ENCODE measurements around the gene SPTLC3. TPM values are rescaled to one million over a fixed set of nuclear protein-coding genes. Genes with fewer than 3 reads are reported as not detected.

SPTLC3 gene
- polyA plus RNA-seq, 1 of the 3 experiments (the other 2 are of a cell fraction) = 0.02 TPM

- TF ChIP-seq USF2 (IDR thresholded peaks at IDR 0.05; ENCODE audit: borderline replicate concordance, low read depth, low read length) (no peak), MXI1 (IDR thresholded peaks at IDR 0.05; ENCODE audit: low read depth, low read length) (no peak), NRF1 (IDR thresholded peaks at IDR 0.05; ENCODE audit: low read depth, low read length) (no peak), EZH2phosphoT487 (IDR thresholded peaks at IDR 0.05; ENCODE audit: borderline replicate concordance, low read depth) (no peak), EP300 (IDR thresholded peaks at IDR 0.05; ENCODE audit: borderline replicate concordance in 1 of 2, low read depth in 1 of 2, low read length in 1 of 2) (no peak), GATA2 (CRISPR knock-in tag; IDR thresholded peaks at IDR 0.05) (no peak), TCF12 (IDR thresholded peaks at IDR 0.05) (no peak), FOXJ3 (CRISPR knock-in tag; IDR thresholded peaks at IDR 0.05) (no peak)
Observed at GRCh38 chr20:13007596-13007995, 1.2 kb upstream of the SPTLC3 start (continued).

DNA sequence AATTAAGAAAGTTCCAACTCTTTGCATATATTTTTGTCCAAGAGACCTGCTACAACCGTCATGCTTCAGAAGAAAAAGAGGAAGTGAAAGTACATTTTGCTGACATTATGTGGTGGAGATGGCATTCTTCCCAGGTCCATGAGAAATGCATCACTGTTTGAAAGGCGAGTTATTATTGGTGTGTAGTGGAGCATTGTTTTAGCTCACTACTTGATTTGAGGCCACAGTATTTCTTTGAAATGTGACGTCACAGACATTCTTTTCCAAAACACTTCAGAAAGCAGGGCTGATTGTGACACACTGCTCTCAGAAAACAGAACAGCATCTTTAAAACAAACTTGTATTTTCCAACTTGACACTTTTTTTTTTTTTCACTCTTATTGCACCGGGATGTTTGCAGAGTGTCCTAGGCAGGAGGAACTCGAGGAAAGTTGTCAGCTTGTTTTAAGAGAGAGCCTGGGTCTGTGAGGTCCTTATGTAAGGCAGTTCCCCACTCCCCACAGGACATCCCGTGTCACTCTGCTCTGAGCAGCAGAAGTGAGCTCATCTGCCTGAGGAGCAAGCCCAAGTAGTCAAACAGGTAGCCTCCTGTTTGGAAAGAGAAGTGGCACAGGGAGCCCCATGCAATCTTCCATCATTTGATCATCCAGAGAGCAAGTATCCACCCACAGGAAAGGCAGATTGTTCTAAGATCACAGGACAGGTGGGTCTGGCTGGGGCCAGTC is 1.1 kb downstream of the SPTLC3 start:
- Histone ChIP-seq H3K9ac (no peak overlapping the region), H3K79me2 (ENCODE audit: insufficient read depth) (no peaks in the 10 kb centered on the region), H3K36me3 (replicated peaks in 1 of 2; ENCODE audit: control insufficient read depth in 1 of 2, insufficient read depth in 2 of 2, low read length in 1 of 2) (no peaks in the 10 kb centered on the region), H3K4me3 (ENCODE audit: low read depth in 2 of 2, low read length in 1 of 2) (no peak overlapping the region), H2AFZ (ENCODE audit: low read depth) (no peak overlapping the region), H3K9me3 (no peaks in the 10 kb centered on the region), H3K4me2 (no peak overlapping the region), H3K27me3 (ENCODE audit: insufficient read depth) (no peaks in the 10 kb centered on the region), H3K4me1 (ENCODE audit: control insufficient read depth in 1 of 2, insufficient read depth in 2 of 2, low read depth in 1 of 2, low read length in 1 of 2) (no peaks in the 10 kb centered on the region), H3K9me2 (no peaks in the 10 kb centered on the region), H3K27ac (ENCODE audit: low read depth in 2 of 2, low read length in 1 of 2) (no peak overlapping the region), H3F3A (replicated peaks; ENCODE audit: insufficient read depth) (no peaks in the 10 kb centered on the region), H4K20me1 (ENCODE audit: insufficient read depth) (no peaks in the 10 kb centered on the region)
- POLR2A ChIA-PET = no interaction called here
- no peak for DNase-seq
- CTCF ChIA-PET = no interaction called here
- WGBS (ENCODE audit: low lambda C conversion rate) = 8% methylated on average over 6 of the region's 6 CpGs
- TF ChIP-seq MXI1 (IDR thresholded peaks at IDR 0.05; ENCODE audit: low read depth, low read length) (no peak), RAD21 (IDR thresholded peaks at IDR 0.05; ENCODE audit: low read length) (no peak), USF2 (IDR thresholded peaks at IDR 0.05; ENCODE audit: borderline replicate concordance, low read depth, low read length) (no peak), FOXM1 (IDR thresholded peaks at IDR 0.05; ENCODE audit: low read depth) (no peak), USF1 (IDR thresholded peaks at IDR 0.05; ENCODE audit: borderline replicate concordance, low read depth) (no peak), MEF2A (IDR thresholded peaks at IDR 0.05; ENCODE audit: borderline replicate concordance, low read depth) (no peak), GATA2 (CRISPR knock-in tag; IDR thresholded peaks at IDR 0.05) (no peak), NFIC (IDR thresholded peaks at IDR 0.05; ENCODE audit: borderline replicate concordance) (no peak), TCF12 (IDR thresholded peaks at IDR 0.05) (no peak), TEAD4 (IDR thresholded peaks at IDR 0.05; ENCODE audit: borderline replicate concordance, insufficient read depth) (no peak), SIN3A (IDR thresholded peaks at IDR 0.05; ENCODE audit: borderline replicate concordance, low read depth, low read length) (no peak), POLR2AphosphoS5 (IDR thresholded peaks at IDR 0.05; ENCODE audit: low read depth, low read length) (no peak), RXRA (IDR thresholded peaks at IDR 0.05; ENCODE audit: borderline replicate concordance, low read depth) (no peak), YY1 (IDR thresholded peaks at IDR 0.05; ENCODE audit: low read depth) (no peak), SMC3 (IDR thresholded peaks at IDR 0.05; ENCODE audit: low read depth, low read length) (no peak)
- TF ChIP-seq, protein P1, sequence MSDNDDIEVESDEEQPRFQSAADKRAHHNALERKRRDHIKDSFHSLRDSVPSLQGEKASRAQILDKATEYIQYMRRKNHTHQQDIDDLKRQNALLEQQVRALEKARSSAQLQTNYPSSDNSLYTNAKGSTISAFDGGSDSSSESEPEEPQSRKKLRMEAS (IDR thresholded peaks at IDR 0.05; ENCODE audit: low read depth) = no peak

All from SK-N-SH (cell line).